Neural crest cell (in vitro differentiated cells): ENCODE data around the gene EIF4G2. TPM values are rescaled to one million over a fixed set of nuclear protein-coding genes. Genes with fewer than 3 reads are reported as not detected.
"Not testable (repeated sequence)": the region's sequence is repeated elsewhere in the genome, so short reads cannot be mapped to it uniquely, and the experiment has no call there.

Experiments used
- DNase-seq: peaks from one replicate; pipeline ENCODE4 v3.0.0; 2021; ENCODE audit warnings: low read depth, mixed read lengths, low spot score
- H3K27ac Mint-ChIP-seq: one replicate; pipeline ENCODE4 v1.8.0; 2021; ENCODE audit warnings: mild to moderate bottlenecking, mixed read lengths; ENCODE audit not compliant: unreplicated experiment
- H3K27me3 Mint-ChIP-seq: 2 replicates; pipeline ENCODE4 v1.8.0; 2021; ENCODE audit warnings: low read depth, mild to moderate bottlenecking, mixed read lengths
- H3K36me3 Mint-ChIP-seq: 2 replicates; pipeline ENCODE4 v1.8.0; 2021; ENCODE audit warnings: low read depth, mild to moderate bottlenecking, mixed read lengths
- H3K4me1 Mint-ChIP-seq: 2 replicates; pipeline ENCODE4 v1.8.0; 2021; ENCODE audit warnings: mixed read lengths
- H3K4me3 Mint-ChIP-seq: one replicate; pipeline ENCODE4 v1.8.0; 2021; ENCODE audit warnings: mild to moderate bottlenecking, mixed read lengths
- H3K9me3 Mint-ChIP-seq: 2 replicates; pipeline ENCODE4 v1.8.0; 2021; ENCODE audit warnings: mixed read lengths
- CTCF ChIP-seq: fragments of 200-600 bp; sonication (generic); conservative IDR thresholded peaks from 2 replicates; pipeline ENCODE4 v1.5.0; 2021; ENCODE audit warnings: antibody characterized with exemption, mild to moderate bottlenecking
- total RNA-seq: library from RNA; stranded (reverse); gene quantifications from 2 replicates; pipeline ENCODE4 v1.2.1, GENCODE V29; 2021

The EIF4G2 gene
- total RNA-seq, 1 donor from 2014 or later, result 1,333 TPM

- Mint-ChIP-seq H3K27me3 (no peaks in the 10 kb centered on the region), H3K4me1 (peaks cover under 1% of the 10 kb centered on the region), H3K4me3 (no peak overlapping the region), H3K27ac (no peak overlapping the region), H3K9me3 (no peaks in the 10 kb centered on the region), H3K36me3 (peaks cover 3% of the 10 kb centered on the region)
- no peak for DNase-seq
- TF ChIP-seq CTCF, result no peak
Measured at GRCh38 chr11:10838881-10839280, 30.2 kb upstream of the EIF4G2 start.

DNA sequence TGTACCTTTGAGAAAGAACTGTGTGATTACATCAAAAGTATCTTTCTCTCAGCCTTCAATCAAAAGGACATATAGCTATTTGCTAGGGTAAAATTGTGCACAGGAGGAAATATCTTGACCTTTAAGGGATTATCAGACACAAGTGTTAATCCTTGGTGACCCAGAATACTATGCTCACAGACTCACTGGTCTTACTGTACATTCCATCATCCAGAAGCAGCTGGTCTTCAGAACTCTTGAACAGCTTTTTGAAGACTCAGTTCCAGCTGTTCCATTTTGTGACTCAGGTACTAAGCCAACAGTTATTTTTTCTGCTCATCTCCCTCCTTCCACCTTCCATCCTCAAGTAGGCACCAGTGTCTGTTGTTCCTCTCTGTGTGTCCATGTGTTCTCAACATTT lies 29.4 kb upstream of the EIF4G2 start:
- Mint-ChIP-seq H3K9me3 (no peaks in the 10 kb centered on the region), H3K27me3 (no peaks in the 10 kb centered on the region), H3K4me3 (no peak overlapping the region), H3K36me3 (peaks cover 3% of the 10 kb centered on the region), H3K27ac (no peak overlapping the region), H3K4me1 (no peaks in the 10 kb centered on the region)
- no peak for TF ChIP-seq CTCF
- DNase-seq, result no peak

- not testable (repeated sequence) for DNase-seq, H3K36me3 Mint-ChIP-seq, H3K4me3 Mint-ChIP-seq, H3K4me1 Mint-ChIP-seq, H3K27ac Mint-ChIP-seq, H3K9me3 Mint-ChIP-seq, H3K27me3 Mint-ChIP-seq
Measured at GRCh38 chr11:10836884-10837283, 28.2 kb upstream of the EIF4G2 start.

- Mint-ChIP-seq H3K36me3 (peaks cover 4% of the 10 kb centered on the region), H3K9me3 (no peaks in the 10 kb centered on the region), H3K4me3 (no peak overlapping the region), H3K4me1 (no peaks in the 10 kb centered on the region), H3K27ac (no peak overlapping the region), H3K27me3 (no peaks in the 10 kb centered on the region)
- no peak for DNase-seq
- TF ChIP-seq CTCF, result no peak
Measured at GRCh38 chr11:10829139-10829538, 20.4 kb upstream of the EIF4G2 start.

- no peak for TF ChIP-seq CTCF
- Mint-ChIP-seq H3K4me1 (no peaks in the 10 kb centered on the region), H3K4me3 (no peak overlapping the region), H3K27ac (no peak overlapping the region), H3K9me3 (no peaks in the 10 kb centered on the region), H3K27me3 (no peaks in the 10 kb centered on the region), H3K36me3 (peaks cover 4% of the 10 kb centered on the region)
- DNase-seq, result no peak
Measured at GRCh38 chr11:10828402-10828801, 19.7 kb upstream of the EIF4G2 start.

DNA sequence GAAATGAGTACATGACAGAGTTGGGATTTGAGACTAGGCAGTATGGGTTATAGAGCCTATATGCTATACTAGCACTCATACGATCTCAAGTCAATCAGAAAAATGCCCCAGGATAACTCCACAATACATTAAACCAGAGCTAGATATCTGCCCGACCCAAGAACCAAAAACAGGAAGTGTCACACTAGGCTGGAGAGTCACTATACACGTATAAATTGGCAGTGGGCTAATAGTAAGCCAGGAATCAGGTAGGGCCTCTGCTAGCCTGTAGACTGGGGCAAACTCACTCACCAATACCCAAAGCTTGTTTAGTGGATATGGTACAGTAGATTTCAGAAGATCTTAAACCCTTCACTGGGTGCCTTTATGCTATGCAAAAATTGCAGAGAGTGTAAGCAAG lies 16.2 kb upstream of the EIF4G2 start:
- Mint-ChIP-seq H3K9me3 (no peaks in the 10 kb centered on the region), H3K27ac (no peak overlapping the region), H3K36me3 (peaks cover under 1% of the 10 kb centered on the region), H3K4me1 (no peaks in the 10 kb centered on the region), H3K27me3 (no peaks in the 10 kb centered on the region), H3K4me3 (no peak overlapping the region)
- DNase-seq, result no peak
- no peak for TF ChIP-seq CTCF
